PC-9 (cell line): ENCODE results near the gene NAXD.

ENCODE experiments used
- EZH2 ChIP-seq: fragments of 200-600 bp; sonication (generic); IDR thresholded peaks from 2 replicates; pipeline ENCODE4 v1.8.0; 2017; ENCODE audit warnings: antibody characterized with exemption, low read depth
- TF ChIP-seq, protein P1 (sequence below): fragments of 200-600 bp; sonication (generic); conservative IDR thresholded peaks from 2 replicates; pipeline ENCODE4 v1.6.1; 2017; ENCODE audit warnings: mixed run types, antibody characterized with exemption, mild to moderate bottlenecking, moderate library complexity

DNA sequence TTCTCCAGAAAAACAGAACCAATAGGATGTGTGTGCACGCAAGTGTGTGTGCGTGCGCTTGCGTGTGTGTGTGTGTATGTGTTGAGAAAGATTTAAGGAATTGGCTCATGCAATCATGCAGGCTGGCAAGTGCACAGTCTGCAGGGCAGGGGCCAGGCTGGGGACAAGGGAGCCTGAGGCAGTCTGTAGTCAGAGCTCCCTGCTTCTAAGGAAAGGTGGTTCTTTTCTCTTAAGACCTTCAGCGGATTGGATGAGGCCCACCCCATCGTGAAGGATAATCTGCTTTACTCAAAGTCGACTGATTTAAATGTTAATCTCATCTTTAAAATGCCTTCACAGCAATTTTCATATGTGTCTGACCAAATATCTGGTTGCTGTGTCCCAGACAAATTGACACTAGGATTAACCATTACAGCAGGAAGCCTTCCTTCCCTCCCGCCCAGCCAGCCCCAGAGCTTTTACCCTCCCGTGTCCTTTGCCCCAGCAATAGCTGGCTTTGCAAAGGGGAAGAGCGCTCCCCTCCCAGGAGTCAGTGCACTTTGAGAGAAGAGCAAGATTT lies 15.0 kb upstream of the NAXD start:
- TF ChIP-seq, protein P1, sequence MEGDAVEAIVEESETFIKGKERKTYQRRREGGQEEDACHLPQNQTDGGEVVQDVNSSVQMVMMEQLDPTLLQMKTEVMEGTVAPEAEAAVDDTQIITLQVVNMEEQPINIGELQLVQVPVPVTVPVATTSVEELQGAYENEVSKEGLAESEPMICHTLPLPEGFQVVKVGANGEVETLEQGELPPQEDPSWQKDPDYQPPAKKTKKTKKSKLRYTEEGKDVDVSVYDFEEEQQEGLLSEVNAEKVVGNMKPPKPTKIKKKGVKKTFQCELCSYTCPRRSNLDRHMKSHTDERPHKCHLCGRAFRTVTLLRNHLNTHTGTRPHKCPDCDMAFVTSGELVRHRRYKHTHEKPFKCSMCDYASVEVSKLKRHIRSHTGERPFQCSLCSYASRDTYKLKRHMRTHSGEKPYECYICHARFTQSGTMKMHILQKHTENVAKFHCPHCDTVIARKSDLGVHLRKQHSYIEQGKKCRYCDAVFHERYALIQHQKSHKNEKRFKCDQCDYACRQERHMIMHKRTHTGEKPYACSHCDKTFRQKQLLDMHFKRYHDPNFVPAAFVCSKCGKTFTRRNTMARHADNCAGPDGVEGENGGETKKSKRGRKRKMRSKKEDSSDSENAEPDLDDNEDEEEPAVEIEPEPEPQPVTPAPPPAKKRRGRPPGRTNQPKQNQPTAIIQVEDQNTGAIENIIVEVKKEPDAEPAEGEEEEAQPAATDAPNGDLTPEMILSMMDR = no peak
- TF ChIP-seq EZH2 = no peak
